GM18499 (cell line): ENCODE results near the gene SIRPD.

Experiments used
- ATAC-seq: cut with Tn5 transposase; IDR thresholded peaks from one replicate; pipeline ENCODE4 v1.9.1; 2021; ENCODE audit warnings: moderate number of reproducible peaks; ENCODE audit not compliant: insufficient read depth, unreplicated experiment

The SIRPD gene

GRCh38 chr20:1539816-1540419 lies 17.6 kb downstream of the SIRPD start:
- no peak for ATAC-seq

- no peak for ATAC-seq
Measured at GRCh38 chr20:1538655-1539054, 18.9 kb downstream of the SIRPD start.

GRCh38 chr20:1537731-1538058 lies 19.8 kb downstream of the SIRPD start:
- ATAC-seq: no peak

- ATAC-seq: no peak
Measured at GRCh38 chr20:1536893-1537730, 20.4 kb downstream of the SIRPD start.

- peak; percentile 88 for ATAC-seq
Measured at GRCh38 chr20:1535420-1536175, 21.9 kb downstream of the SIRPD start.

- no peak for ATAC-seq
Measured at GRCh38 chr20:1534526-1534925, 23.0 kb downstream of the SIRPD start.

GRCh38 chr20:1533059-1533458 lies 24.4 kb downstream of the SIRPD start:
- ATAC-seq: no peak

GRCh38 chr20:1528811-1529210 lies 28.7 kb downstream of the SIRPD start:
- no peak for ATAC-seq

- no peak for ATAC-seq
Measured at GRCh38 chr20:1527923-1528322, 29.6 kb downstream of the SIRPD start.

GRCh38 chr20:1526896-1527295 lies 30.6 kb downstream of the SIRPD start:
- ATAC-seq: no peak

GRCh38 chr20:1526310-1526709 lies 31.2 kb downstream of the SIRPD start:
- no peak for ATAC-seq

- no peak for ATAC-seq
Measured at GRCh38 chr20:1524004-1524403, 33.5 kb downstream of the SIRPD start.

- ATAC-seq: no peak
Measured at GRCh38 chr20:1517010-1517409, 40.5 kb downstream of the SIRPD start.

GRCh38 chr20:1513801-1514200 lies 43.7 kb downstream of the SIRPD start:
- ATAC-seq: no peak

- no peak for ATAC-seq
Measured at GRCh38 chr20:1509237-1509636, 48.3 kb downstream of the SIRPD start.

- ATAC-seq: no peak
Measured at GRCh38 chr20:1508574-1508973, 48.9 kb downstream of the SIRPD start.

- no peak for ATAC-seq
Measured at GRCh38 chr20:1507276-1507675, 50.2 kb downstream of the SIRPD start.

GRCh38 chr20:1505871-1506270 lies 51.6 kb downstream of the SIRPD start:
- ATAC-seq: no peak

GRCh38 chr20:1505361-1505760 lies 52.1 kb downstream of the SIRPD start:
- ATAC-seq: no peak

GRCh38 chr20:1503564-1504227 lies 53.8 kb downstream of the SIRPD start:
- no peak for ATAC-seq

GRCh38 chr20:1500496-1500895 lies 57.0 kb downstream of the SIRPD start:
- ATAC-seq: no peak
